CD14-positive monocyte (primary cell): ENCODE results near the gene C10orf67. TPM values are rescaled to one million over a fixed set of nuclear protein-coding genes. Genes with fewer than 3 reads are reported as not detected.
A peak's percentile ranks its signal among the peaks of the same experiment; 100 is the strongest.

Experiments
- DNase-seq, 3 donors: peaks; one replicate each; pipeline ENCODE4 v3.0.0-alpha.2; 2011 to 2022
- H2AFZ ChIP-seq: 2 replicates; pipeline ENCODE4 v1.6.0; 2012; ENCODE audit warnings: mild to moderate bottlenecking, low read depth, low read length, inconsistent platforms; ENCODE audit not compliant: insufficient read depth, poor library complexity, severe bottlenecking
- H3K27ac ChIP-seq, 2 donors: 1 replicate in 1 of 2; 2 replicates in 1 of 2; pipeline ENCODE4 v1.5.1; 2012 to 2013; ENCODE audit warnings: low read length in 2 of 2, control low read depth in 1 of 2, inconsistent platforms in 1 of 2, low read depth in 1 of 2, mild to moderate bottlenecking in 1 of 2
- H3K27me3 ChIP-seq, 2 donors: one replicate each; pipeline versions ENCODE4 v1.6.0 to v1.6.1; 2011 to 2013; ENCODE audit warnings: low read length in 2 of 2; ENCODE audit not compliant: control insufficient read depth in 2 of 2, insufficient read depth in 2 of 2
- H3K36me3 ChIP-seq, 2 donors: replicated peaks in 1 of 2; 1 replicate in 1 of 2; 2 replicates in 1 of 2; pipeline versions ENCODE4 v1.5.1 to v1.6.1; 2012 to 2013; ENCODE audit warnings: low read length in 2 of 2, control low read depth in 1 of 2, inconsistent platforms in 1 of 2, mild to moderate bottlenecking in 1 of 2; ENCODE audit not compliant: insufficient read depth in 2 of 2, control insufficient read depth in 1 of 2
- H3K4me1 ChIP-seq, 2 donors: 1 replicate in 1 of 2; 2 replicates in 1 of 2; pipeline versions ENCODE4 v1.5.1 to v1.6.1; 2012 to 2013; ENCODE audit warnings: low read length in 2 of 2, control low read depth in 1 of 2, inconsistent platforms in 1 of 2, mild to moderate bottlenecking in 1 of 2, moderate library complexity in 1 of 2; ENCODE audit not compliant: insufficient read depth in 2 of 2, control insufficient read depth in 1 of 2
- H3K4me2 ChIP-seq: replicated peaks from 2 replicates; pipeline ENCODE3; 2012; ENCODE audit warnings: low read length, moderate library complexity, mild to moderate bottlenecking; ENCODE audit not compliant: poor library complexity, severe bottlenecking; ENCODE audit errors: extremely low read depth
- H3K4me3 ChIP-seq, 3 experiments: fragments of 200-600 bp in 1 of 3; sonication (generic) in 1 of 3; replicated peaks in 1 of 3; 1 replicate in 2 of 3; 2 replicates in 1 of 3; pipeline ENCODE4 v1.5.1; 2011 to 2013; ENCODE audit warnings: low read length in 3 of 3, mild to moderate bottlenecking in 3 of 3, control low read depth in 2 of 3, low read depth in 2 of 3, inconsistent platforms in 1 of 3, moderate library complexity in 1 of 3
- H3K79me2 ChIP-seq: 2 replicates; pipeline ENCODE4 v1.6.0; 2012; ENCODE audit warnings: mild to moderate bottlenecking, control low read depth, inconsistent platforms, low read length, moderate library complexity; ENCODE audit not compliant: insufficient read depth
- H3K9ac ChIP-seq: 2 replicates; pipeline ENCODE4 v1.6.0; 2017; ENCODE audit warnings: low read length, mild to moderate bottlenecking; ENCODE audit not compliant: insufficient read depth, poor library complexity, severe bottlenecking
- H3K9me3 ChIP-seq, 2 donors: replicated peaks in 1 of 2; 1 replicate in 1 of 2; 2 replicates in 1 of 2; pipeline versions ENCODE4 v1.5.1 to v1.6.1; 2012 to 2013; ENCODE audit warnings: low read length in 2 of 2, control low read depth in 1 of 2; ENCODE audit not compliant: control insufficient read depth in 1 of 2, insufficient read depth in 1 of 2
- H4K20me1 ChIP-seq: 2 replicates; pipeline ENCODE4 v1.6.0; 2012; ENCODE audit warnings: mild to moderate bottlenecking, low read length, control low read depth, moderate library complexity; ENCODE audit not compliant: insufficient read depth
- H3K27ac Mint-ChIP-seq, 7 donors: one replicate each; pipeline ENCODE4 v1.8.0; 2020; ENCODE audit warnings: mild to moderate bottlenecking in 7 of 7, mixed read lengths in 7 of 7, moderate library complexity in 6 of 7, inconsistent platforms in 2 of 7
- H3K27me3 Mint-ChIP-seq, 3 donors: one replicate each; pipeline ENCODE4 v1.8.0; 2021 to 2022; ENCODE audit warnings: low read depth in 3 of 3, mild to moderate bottlenecking in 3 of 3, mixed read lengths in 3 of 3, moderate library complexity in 3 of 3, inconsistent platforms in 1 of 3
- H3K36me3 Mint-ChIP-seq, 2 donors: one replicate each; pipeline ENCODE4 v1.8.0; 2020; ENCODE audit warnings: mixed read lengths in 2 of 2, inconsistent platforms in 1 of 2, mild to moderate bottlenecking in 1 of 2
- H3K4me1 Mint-ChIP-seq: one replicate; pipeline ENCODE4 v1.8.0; 2020; ENCODE audit warnings: mild to moderate bottlenecking, mixed read lengths
- H3K4me3 Mint-ChIP-seq, 2 donors: one replicate each; pipeline ENCODE4 v1.8.0; 2020; ENCODE audit warnings: mild to moderate bottlenecking in 2 of 2, mixed read lengths in 2 of 2, moderate library complexity in 1 of 2
- H3K9me3 Mint-ChIP-seq, 7 donors: one replicate each; pipeline ENCODE4 v1.8.0; 2020 to 2022; ENCODE audit warnings: mixed read lengths in 7 of 7, mild to moderate bottlenecking in 6 of 7, moderate library complexity in 6 of 7, inconsistent platforms in 2 of 7
- CTCF ChIP-seq: fragments of 200-600 bp; IDR thresholded peaks from one replicate; pipeline ENCODE4 v1.8.0; 2022; ENCODE audit warnings: antibody characterized with exemption, mild to moderate bottlenecking
- WGBS: methylation state at CpG from one replicate; pipeline ENCODE4 v1.1.5; 2013; ENCODE audit warnings: missing lambda C conversion rate; ENCODE audit not compliant: insufficient coverage; 5-methylcytosine and 5-hydroxymethylcytosine counted together
- intact Hi-C, 2 donors: fragments of 100-400 bp; cut with micrococcal nuclease; formaldehyde crosslinking; loops; one replicate each; pipeline versions ENCODE4 v1.15.0 to v1.15.1; 2023
- polyA plus RNA-seq, 3 donors: library from polyadenylated mRNA; depleted of rRNA in 1 of 3; unstranded in 2 of 3; stranded (reverse) in 1 of 3; fragments of 300-500 nt in 2 of 3; fragments of >200 nt in 1 of 3; fragmentation: Illumina TruSeq in 2 of 3; gene quantifications; 1 replicate in 2 of 3; 2 replicates in 1 of 3; pipeline ENCODE4 v1.2.3, GENCODE V29; 2012 to 2021

C10orf67 gene
- polyA plus RNA-seq, 3 donors, result not detected

DNA sequence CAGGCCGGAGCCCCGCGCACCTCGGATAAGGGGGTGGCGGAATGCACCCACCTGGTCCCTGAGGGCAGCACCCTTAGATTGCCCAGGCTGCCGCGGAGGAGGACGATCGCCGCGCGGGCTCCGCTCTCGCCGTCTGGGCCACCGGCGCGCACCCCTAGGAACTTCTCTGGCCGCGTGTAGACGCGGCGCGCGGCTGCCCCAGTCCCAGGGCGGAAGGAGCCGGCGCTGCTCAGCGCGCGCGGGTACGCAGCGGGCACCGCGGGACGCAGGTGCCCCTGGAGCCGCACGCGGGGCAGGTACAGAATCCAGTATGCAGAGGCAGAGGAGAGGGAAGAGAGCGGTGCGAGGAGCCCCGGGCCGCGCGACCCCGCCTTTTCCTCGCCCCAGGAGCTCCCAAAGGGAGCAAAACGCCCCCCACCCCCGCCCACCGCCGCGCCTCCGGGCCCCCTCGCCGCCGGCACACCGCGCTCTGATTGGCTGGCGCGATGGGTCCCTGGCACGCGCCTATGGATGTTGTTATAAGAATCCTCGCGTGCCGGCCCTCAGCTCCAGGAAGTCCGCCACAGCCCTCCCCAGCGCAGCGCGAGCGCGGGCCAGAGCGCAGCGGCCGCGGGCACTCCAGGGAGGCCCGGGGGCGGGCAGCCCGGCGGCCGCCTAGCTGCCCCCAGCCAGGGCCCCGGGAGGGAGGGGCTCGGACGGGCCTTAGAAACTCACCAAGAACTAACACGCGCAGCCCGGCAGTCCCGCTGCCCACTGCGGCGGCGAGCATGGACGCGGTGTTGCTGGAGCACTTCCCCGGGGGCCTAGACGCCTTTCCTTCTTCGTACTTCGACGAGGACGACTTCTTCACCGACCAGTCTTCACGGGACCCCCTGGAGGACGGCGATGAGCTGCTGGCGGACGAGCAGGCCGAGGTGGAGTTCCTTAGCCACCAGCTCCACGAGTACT, 152.6 kb downstream of the C10orf67 start, which contains the start of gene PTF1A:
PTF1A (plus strand) TSS at position 549 of the 948 bp plus-strand sequence; CDS start at position 768, 219 bp downstream.
- Histone ChIP-seq H2AFZ (no peak within 1 kb of the TSS), H3K9me3 (peaks cover 0 to 28% of the 10 kb centered on the region in 2 donors), H3K79me2 (no peaks in the 10 kb centered on the region), H3K4me3 (no peak within 1 kb of the TSS), H4K20me1 (no peaks in the 10 kb centered on the region), H3K27me3 (peaks cover 63 to 83% of the 10 kb centered on the region in 2 donors), H3K4me2 (no peak within 1 kb of the TSS), H3K36me3 (no peaks in the 10 kb centered on the region), H3K9ac (no peak within 1 kb of the TSS), H3K4me1 (no peaks in the 10 kb centered on the region), H3K27ac (no peak within 1 kb of the TSS)
- DNase-seq, result no peak
- intact Hi-C loops, result no loop called here
- H3K4me1 Mint-ChIP-seq, result peaks cover 1% of the 10 kb centered on the region
- peak within 1 kb of the TSS in 1 of 7 donors; percentile 30 for H3K27ac Mint-ChIP-seq
- 3% methylated on average over 87 of the region's 107 CpGs for WGBS
- peaks cover 0 to 19% (median 2%) of the 10 kb centered on the region in 7 donors for H3K9me3 Mint-ChIP-seq
- peak within 1 kb of the TSS in 1 of 2 donors; percentile 87 for H3K4me3 Mint-ChIP-seq
- TF ChIP-seq CTCF, result no peak
- H3K36me3 Mint-ChIP-seq, result no peaks in the 10 kb centered on the region
- H3K27me3 Mint-ChIP-seq, result peaks cover 74 to 91% (median 81%) of the 10 kb centered on the region in 3 donors

DNA sequence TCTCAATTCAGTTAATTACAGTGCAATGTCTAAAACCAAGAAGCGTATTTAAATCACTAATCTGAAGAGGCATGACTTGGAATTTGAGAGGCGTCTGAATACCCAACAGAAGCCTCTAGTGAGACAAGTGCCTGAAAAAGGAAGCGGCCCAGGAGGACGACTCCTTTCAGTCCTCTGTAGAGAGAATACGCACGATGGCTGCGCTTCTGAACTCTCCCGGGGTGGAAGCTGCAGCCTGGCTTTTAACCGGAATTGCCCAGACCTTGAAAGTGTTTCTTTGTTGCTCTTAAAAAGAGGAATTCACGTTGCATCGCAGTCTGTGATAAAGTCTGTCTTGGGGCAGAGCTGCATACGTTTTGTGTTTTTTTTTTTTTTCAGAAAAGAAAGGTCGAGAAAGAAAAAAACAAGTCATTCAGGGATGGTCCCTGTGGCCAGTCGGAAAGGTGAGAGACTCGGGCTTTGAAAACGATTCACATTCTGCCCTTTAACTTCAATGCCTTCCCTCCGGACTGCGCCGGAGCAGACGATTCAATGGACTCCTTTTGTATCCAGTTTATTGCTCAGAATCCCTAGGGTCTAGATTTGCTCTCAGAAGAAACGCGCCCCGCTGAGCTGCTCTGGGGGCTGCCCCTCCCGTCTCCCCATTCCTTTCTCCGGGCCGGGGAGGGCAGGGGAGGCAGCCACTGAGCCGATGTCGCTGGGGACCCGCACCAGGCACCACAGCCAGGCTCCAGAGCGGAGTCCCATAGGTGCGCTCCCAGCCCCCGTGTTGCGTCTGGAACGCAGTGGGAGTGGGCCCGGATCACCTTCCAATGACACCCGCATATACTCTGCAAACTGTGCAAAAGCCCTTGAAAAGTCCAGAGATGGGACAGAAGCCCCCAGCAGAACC, 153.5 kb downstream of the C10orf67 start:
- H3K4me1 Mint-ChIP-seq, result peaks cover 1% of the 10 kb centered on the region
- no peaks in the 10 kb centered on the region for H3K36me3 Mint-ChIP-seq
- H3K9ac ChIP-seq, result no peak overlapping the region
- no peak overlapping the region for H3K27ac Mint-ChIP-seq
- TF ChIP-seq CTCF, result no peak
- intact Hi-C loops, result no loop called here
- no peaks in the 10 kb centered on the region for H4K20me1 ChIP-seq
- no peak overlapping the region for H3K27ac ChIP-seq
- no peaks in the 10 kb centered on the region for H3K36me3 ChIP-seq
- H3K9me3 ChIP-seq, result peaks cover 0 to 20% of the 10 kb centered on the region in 2 donors
- H3K4me3 ChIP-seq, result no peak overlapping the region
- H2AFZ ChIP-seq, result no peak overlapping the region
- peaks cover 69 to 87% (median 78%) of the 10 kb centered on the region in 3 donors for H3K27me3 Mint-ChIP-seq
- H3K4me3 Mint-ChIP-seq, result peak overlapping the region in 1 of 2 donors; percentile 80
- no peak for DNase-seq
- H3K9me3 Mint-ChIP-seq, result peaks cover 0 to 15% (median 2%) of the 10 kb centered on the region in 7 donors
- no peaks in the 10 kb centered on the region for H3K79me2 ChIP-seq
- WGBS, result 6% methylated on average over 31 of the region's 36 CpGs
- H3K4me2 ChIP-seq, result no peak overlapping the region
- peaks cover 56 to 76% of the 10 kb centered on the region in 2 donors for H3K27me3 ChIP-seq
- H3K4me1 ChIP-seq, result no peaks in the 10 kb centered on the region
